GM21723 (cell line): Measurements from ENCODE around the gene NEUROG3.
"Not testable (repeated sequence)": the region's sequence is repeated elsewhere in the genome, so short reads cannot be mapped to it uniquely, and the experiment has no call there.

Experiments used
- ATAC-seq: cut with Tn5 transposase; IDR thresholded peaks from one replicate; pipeline ENCODE4 v1.9.1; 2021; ENCODE audit warnings: mild to moderate bottlenecking, moderate library complexity; ENCODE audit not compliant: unreplicated experiment

Gene NEUROG3

DNA sequence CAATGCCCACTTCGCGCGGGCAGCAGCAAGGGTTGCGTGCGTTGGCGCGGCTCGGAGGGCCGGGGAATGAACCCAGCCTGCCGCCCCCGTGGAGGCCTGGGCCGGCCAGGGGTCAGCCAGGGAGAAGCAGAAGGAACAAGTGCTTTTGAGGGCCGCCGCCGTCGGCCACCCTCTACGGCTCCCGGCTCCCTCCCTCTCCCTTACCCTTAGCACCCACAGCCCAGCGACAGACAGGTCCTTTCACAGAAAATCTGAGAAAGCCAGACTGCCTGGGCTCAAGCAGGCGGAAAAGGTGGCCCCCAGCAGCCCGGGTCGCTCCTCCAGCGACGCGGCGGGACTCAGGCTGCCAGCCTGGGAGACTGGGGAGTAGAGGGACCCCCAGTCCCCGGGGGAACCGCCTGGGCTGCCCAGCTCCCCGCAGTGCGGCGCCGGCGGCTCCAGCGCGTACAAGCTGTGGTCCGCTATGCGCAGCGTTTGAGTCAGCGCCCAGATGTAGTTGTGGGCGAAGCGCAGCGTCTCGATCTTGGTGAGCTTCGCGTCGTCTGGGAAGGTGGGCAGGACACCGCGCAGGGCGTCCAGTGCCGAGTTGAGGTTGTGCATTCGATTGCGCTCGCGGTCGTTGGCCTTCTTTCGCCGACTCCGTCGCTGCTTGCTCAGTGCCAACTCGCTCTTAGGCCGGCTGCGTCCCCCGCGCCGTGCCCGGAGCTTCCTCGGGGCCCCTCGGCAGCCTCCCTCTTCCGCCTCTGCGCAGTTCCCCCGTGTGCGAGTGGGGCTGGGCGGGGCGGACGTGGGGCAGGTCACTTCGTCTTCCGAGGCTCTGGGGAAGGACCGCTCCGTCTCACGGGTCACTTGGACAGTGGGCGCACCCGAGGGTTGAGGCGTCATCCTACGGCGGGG lies 815 bp downstream of the NEUROG3 start:
- no peak for ATAC-seq

DNA sequence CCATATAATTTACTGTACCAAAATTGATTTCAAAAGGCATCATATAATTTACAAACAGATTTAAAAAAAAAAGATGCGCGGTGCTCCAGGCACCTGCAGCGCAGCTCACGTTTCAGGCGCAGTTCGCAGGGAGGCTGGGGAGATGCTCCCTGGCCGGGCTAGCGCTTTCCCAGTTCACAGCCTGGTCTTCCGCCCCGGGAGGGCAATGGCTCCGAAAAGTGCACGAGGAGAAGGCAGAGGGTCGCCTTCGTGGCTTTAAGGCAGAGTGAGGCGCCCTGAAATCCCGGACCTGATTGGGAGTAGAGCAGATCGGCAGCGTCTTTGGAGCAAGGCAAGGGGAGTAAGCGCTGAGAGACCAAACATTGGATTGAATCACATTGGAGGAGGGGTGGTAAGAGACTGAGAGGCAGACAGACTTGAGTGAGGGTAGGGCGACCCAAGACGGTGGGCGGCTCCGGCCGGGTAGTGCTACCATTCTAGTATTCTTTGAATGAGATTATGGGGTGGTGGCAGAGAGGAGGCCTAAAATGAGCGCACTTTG lies 1.5 kb downstream of the NEUROG3 start:
- ATAC-seq: no peak

DNA sequence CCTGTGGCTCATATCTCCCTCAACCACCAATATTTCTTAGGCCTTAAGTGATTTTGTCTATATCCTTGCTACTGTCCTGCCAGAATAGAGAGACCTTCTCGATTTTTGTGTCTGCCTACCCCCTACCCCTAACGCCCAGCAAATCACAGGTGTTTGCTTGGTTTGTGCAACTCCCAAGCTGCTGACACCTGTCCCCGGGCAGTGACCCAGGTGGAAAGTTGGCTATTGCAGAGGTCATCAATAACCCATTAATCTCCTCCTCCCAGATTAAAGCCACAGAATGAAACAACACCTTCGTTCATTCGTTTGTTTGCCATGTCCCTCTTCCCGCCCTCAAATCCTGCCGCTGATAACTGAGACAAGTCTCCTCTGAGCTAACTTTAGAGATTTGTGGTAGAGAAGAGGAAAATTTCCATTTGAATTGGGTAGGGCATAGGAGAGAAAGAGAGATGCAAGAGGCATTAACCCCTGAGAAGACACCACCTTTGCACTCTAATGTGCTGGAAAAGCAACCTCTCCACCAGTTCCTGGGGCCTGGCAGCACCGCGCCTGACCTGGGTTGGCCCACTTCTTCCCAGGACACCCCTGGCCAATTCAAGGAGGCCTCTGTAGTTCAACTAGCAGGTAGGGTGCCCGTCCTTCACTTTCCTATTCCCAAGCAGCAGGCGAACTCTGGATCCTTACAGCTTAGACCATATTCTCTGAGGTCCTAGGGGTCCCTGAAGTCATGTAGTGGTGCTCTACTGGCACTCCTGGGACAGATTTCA lies 3.0 kb downstream of the NEUROG3 start:
- no peak for ATAC-seq

DNA sequence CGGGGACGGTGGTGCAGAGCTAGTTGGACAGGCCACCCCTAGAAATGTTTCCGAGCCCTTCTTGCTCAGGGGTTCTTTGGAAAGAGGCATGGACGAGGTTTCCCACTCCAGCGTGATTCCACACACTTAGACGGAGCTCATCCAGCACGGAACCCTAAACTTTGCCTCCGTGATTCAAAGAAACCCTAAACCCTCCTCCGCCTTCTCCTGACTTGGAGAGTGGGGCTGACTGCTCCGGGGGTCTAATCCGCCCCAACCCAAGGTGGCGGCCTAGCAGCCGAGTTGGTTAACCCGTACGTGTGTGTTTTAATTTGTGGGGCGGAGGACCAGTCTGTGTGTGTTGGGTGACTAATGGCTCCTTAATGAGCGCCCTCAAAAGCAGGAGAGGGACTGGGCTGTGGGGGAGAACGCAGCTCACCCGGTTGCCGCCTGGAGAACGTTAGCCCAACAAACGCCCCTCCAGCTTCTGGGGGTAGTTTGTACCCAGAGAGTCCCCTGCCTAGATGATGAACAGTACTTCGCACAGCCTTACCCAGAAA lies 3.8 kb downstream of the NEUROG3 start:
- ATAC-seq: no peak

DNA sequence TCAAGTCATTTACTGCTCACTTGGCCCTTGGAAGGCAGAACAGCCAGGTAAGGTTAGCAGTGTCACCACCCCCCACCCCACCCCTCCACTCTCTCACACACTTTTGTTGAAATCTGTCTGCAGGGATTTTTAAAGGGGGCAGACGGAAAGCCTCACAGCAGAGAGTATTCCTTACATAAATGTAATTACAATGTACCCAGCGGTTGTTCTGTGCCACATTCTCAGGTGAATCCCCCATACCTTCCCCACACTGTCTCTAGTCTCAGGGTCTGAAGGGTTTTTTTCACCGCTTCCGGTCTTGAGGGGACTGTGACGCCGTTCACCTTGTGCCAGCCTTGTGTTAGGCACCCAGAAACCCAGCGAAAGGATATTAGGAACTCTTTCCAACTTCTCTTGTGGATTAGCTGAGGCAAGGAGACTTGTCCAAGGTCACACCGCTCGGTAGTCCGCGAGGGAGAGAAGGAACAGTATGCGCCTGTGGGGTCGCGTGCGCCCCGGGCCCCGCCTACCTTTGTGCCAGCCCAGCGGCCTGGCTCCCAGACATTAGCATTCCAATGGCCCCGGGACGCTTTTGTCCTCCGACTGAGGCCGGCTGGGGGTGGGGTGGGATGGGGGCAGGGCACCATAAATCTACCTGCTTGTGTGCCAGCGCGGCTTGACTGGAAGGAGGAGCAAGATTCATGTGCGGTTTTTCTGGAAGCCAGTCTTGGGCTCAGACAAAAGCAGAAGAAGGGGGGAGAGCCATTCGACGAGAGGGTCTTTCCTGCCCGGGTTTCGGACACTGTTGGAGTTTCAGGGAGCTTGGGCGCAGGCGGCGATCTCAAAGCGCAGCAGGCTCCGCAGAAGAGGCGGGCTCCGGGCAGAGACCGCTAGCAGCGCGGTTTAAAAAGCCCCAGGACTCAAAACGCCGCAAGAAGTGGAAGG lies 4.5 kb downstream of the NEUROG3 start:
- ATAC-seq: no peak

DNA sequence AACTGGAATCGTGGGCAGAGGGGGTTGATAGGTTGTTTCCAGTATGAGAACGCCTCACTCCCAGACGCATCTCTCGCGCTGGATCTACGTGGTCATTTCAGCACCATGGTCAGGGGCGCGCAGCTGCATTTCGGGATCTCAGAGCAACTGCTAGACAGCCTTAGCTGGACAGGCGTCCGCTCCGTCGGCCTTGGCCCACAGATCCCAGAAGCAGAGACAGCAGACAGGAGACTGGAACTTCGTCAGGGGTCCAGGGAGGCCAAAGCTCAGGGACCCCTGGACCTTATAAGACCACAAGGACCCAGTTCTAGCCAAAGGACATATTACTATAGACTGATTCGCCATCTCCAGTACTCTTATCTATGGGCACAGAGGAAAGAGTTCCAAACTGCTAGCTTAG lies 5.3 kb downstream of the NEUROG3 start:
- no peak for ATAC-seq

DNA sequence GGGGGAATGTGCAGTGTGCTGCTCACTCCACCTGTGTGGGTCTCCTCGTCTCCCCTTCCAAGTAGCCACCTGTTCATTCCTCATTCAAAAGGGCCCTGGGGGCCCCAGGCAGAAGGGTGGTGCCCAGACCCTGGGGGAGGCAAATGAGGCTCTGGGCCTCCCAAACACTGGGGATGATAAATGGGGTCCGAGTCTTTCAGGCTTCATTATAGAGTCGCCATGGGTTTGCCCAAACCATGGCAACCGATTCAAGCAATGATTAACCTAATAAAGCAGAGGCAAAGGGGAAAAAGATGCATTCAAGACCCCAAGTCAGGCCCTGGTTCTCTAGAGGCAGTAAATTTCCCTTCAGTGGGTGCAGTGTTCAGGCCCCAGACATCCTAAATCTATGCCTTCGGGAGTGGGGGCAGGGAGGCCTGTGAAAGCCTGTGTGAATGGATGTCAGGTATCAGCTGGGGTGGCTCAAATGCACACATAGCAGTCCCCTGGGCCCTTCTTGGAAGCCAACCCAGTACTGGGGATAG lies 10.4 kb downstream of the NEUROG3 start:
- no peak for ATAC-seq

DNA sequence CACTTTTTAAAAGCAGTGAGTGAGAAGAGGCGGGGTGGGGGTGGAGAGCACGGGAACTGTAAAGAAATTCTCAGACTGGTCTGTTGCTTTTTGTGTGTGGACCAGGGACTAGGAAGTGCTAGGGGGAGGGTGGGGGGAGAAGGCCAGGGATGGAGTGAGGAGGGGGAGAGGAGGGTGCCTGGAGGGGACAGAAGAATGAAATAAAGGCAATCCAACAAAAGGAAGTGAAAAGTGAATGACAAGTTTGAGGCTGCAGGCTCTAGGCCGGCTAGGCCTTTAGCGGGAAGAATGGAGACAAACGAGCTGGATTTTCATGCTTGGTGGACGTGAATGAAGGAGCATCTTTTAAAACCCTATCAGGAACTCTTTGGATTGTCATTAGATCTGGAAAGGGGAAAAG lies 13.7 kb downstream of the NEUROG3 start:
- no peak for ATAC-seq

DNA sequence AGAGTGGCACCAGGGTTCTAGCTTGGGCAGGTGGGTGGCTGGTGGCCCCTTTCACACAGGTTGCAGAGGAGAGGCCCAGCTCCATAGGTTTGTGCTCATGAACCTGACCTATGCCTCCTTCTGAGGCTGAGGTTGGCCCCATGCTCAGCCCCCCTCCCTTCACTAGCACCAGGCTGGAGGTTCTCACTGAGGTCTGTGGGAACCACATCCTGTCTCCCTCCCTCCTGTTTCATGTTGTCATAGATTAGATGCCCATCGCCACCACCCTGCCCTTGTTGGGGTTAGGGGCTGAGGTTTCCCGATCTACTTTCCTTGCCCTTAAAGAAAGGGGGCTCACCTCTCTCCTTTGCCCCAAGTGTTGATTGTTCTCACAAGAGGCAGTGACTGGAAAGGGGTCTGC lies 14.7 kb downstream of the NEUROG3 start:
- no peak for ATAC-seq

DNA sequence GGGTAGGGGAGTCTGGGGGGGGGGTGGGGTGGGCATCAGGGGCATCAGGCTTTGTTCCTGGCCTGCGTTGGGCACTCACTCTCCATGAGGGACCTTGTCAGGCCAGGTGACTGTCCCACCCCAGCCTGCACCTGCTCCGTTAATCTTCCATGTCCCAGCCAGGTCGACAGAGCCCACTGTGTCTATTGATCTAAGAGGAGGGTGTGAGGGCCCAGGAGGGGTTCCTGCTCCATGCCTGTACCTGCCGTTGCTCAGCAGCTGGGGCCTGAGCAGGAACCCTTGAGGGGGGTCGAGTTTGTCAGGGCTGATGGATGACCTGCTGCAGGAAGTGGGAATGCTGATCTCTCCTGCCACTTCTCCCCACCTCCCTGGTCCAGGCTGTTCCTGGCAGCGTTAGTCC lies 18.6 kb downstream of the NEUROG3 start:
- no peak for ATAC-seq

DNA sequence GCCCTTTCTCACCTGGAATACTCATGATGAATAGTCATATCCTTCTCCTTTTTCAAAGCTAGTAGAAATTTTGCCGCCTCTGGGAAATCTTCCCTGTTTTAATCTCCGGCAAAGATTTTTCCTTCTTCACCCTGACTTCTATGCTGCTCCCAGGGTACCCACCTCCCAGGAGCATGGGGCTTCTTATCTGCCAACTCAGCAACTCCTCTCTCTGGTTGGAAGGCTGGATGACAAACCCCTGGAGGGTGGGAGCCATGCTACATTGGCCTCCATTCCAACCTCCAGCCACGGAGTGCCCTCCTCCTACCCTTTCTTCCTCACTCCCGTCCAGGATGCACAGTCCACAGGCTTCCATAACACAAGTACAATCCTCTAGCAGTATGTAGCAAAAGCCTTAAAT lies 19.9 kb downstream of the NEUROG3 start:
- ATAC-seq: no peak

DNA sequence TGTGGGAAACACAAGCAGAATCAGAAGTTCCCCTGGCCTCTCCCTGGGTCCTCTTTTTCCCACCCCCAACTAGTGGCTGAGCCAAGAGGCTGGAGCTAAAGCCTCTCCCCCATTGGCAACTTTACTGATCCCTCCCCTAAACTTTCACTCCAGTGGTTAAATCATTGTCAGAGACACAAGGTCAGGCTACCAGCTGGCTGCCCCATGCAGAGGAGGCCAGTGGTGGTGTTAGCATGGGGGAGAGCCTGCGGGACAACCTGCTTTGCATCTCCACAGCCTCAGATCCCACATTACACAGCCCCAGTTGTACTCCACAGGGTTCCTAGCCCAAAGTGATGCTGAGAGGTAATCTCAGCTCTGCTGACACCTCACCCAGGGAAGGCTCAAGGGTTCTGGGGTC lies 21.0 kb downstream of the NEUROG3 start:
- ATAC-seq: no peak

DNA sequence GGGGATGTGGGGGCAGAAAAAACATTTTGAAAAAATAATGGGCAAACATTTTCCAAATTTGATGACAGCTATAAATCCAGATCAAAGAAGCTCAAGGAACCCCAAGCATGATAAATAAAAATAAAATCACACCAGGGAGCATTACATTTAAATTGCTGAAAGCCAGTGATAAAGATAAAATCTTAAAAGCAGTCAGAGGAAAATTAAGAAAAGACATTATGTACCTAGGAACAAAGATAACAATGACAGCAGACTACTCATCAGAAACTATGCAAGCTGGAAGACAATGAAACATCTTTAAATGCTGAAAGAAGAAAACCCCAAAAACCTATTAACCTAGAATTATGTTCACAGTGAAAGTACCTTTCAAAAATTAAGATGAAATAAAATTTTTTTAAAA lies 23.3 kb downstream of the NEUROG3 start:
- no peak for ATAC-seq

DNA sequence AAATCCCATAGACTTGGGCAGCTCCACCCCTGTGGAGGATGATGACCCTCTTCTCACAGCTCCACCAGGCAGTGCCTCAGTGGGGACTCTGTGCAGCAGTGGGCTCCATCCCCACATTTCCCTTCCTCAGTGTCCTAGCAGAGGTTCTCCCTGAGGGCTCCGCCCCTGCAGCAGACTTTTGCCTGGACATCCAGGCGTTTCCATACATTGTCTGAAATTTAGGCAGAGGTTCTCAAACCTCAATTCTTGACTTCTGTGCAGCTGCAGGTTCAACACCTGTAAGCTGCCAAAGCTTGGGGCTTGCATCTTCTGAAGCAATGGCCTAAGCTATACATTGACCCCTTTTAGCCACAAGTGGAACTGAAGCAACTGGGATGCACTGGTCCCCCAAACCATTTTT lies 31.8 kb downstream of the NEUROG3 start:
- no peak for ATAC-seq

DNA sequence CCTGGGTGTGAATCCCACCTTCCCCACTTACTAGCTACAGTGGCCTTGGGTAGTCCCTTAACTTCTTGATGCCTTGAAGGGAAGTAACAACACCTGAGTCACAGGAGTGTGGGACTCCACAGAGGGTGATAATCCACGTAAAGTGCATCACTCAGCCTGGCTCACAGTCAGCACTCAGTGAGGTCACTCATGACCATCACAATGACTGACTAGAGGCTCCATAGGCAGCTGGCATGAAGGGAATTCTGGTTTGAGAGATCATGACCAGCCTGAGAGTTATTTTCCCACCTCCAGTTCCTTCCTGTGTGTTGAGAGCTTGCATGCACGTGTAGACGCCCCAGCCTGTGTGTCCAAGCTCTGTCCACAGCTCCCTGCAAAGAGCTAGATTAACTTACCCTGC lies 34.8 kb downstream of the NEUROG3 start:
- ATAC-seq: no peak

DNA sequence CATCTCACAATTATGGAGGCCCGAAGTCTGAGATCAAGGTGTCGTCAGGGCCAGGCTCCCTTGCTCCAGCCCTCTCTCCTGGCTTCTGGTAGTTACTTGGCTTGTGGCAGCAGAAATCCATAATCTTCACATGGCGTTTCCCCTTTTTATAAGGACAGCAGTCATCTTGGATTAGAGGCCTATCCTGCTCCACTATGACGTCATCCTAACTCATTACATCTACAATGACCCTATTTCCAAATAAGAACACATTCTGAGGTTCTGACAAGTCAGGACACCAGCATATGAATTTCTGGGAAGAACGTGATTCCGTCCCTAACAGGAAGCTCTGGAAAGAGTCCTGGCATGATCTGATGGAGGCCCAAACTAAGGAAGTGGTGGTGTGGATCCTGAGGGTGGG lies 35.8 kb downstream of the NEUROG3 start:
- ATAC-seq: no peak

DNA sequence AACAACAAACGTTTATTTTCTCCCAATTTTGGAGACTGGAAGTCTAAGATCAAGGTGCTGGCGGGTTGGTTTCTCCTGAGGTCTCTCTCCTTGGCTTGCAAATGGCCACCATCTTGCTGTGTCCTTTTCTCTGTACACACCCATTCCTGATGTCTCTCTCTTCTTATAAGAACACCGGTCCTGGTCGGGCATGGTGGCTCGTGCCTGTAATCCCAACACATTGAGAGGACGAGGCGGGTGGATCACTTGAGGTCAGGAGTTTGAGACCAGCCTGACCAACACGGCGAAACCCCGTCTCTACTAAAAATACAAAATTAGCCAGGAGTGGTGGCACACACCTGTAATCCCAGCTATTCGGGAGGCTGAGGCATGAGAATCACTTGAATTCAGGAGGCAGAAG lies 36.7 kb downstream of the NEUROG3 start:
- ATAC-seq: not testable (repeated sequence)

DNA sequence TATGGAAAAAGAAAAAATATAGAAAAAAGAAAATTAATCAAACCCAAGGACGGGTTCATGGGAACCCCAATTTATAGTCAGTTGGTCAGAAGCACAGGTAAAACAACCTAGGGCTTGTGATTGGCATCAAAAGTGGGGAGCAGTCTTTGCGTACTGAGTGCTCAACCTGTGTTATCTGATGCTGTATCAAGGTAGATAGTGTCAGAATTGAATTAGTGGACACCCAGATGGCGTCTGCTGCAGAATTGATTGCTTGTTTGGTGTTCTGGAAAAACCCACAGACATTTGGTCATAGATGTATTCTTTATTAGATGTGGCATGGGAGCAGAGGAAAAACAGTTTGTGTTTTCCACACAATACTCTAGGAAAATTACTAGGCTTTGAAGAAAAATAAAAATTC lies 39.6 kb downstream of the NEUROG3 start:
- ATAC-seq: no peak

DNA sequence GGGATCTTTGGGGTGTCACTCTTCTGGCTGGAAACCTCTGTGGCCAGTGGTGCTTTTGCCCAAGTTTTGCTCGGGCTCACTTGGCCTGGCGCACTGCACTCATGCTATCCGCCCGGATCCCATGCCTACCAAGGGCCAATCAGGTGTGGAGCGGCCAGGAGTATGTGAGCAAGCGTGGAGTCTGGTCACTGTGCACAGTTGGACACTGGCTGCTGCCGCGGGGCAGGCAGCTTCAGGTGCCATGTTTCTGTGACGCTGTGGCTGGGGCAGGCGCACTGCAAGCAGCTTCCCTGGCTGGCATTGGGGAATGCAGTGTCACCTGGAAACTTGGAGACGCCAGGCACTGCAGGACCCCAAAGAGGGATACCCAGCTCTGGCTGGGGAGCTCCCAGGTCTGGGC lies 45.3 kb downstream of the NEUROG3 start:
- ATAC-seq: no peak
